HEK293 (cell line): ENCODE data around the gene CCT6B.

ENCODE experiments used
- CTCF ChIA-PET: fragments of 350-600 bp; formaldehyde crosslinking; extraction: SDS; loops from one replicate; lab custom pipeline; 2021; ENCODE audit warnings: antibody characterized with exemption; lab: Yijun Ruan, JAX
- POLR2A ChIA-PET: fragments of 300-600 bp; formaldehyde crosslinking; extraction: SDS; loops from one replicate; lab custom pipeline; 2020; ENCODE audit warnings: antibody characterized with exemption, inconsistent platforms; lab: Yijun Ruan, JAX
- H3K27ac ChIP-seq: fragments of 200-500 bp; sonication (Bioruptor generic); 2 replicates; pipeline ENCODE4 v1.5.1; 2014; ENCODE audit warnings: low read depth, low read length, control low read depth, inconsistent platforms; ENCODE audit errors: extremely low read depth
- H3K36me3 ChIP-seq, 2 experiments: fragments of 200-500 bp in 1 of 2; sonication (Bioruptor generic) in 1 of 2; 1 replicate in 1 of 2; 2 replicates in 1 of 2; pipeline ENCODE4 v1.5.1; 2014 to 2017; ENCODE audit warnings: inconsistent platforms in 2 of 2, low read length in 2 of 2; ENCODE audit not compliant: control insufficient read depth in 2 of 2, insufficient read depth in 1 of 2
- H3K4me1 ChIP-seq: fragments of 200-500 bp; sonication (Bioruptor generic); 2 replicates; pipeline ENCODE4 v1.5.1; 2014; ENCODE audit warnings: mild to moderate bottlenecking, low read length, inconsistent platforms; ENCODE audit not compliant: control insufficient read depth, insufficient read depth
- H3K4me3 ChIP-seq: 2 replicates; pipeline ENCODE4 v1.5.1; 2011; ENCODE audit warnings: low read depth, mild to moderate bottlenecking, control low read depth, low read length, moderate library complexity
- H3K9me3 ChIP-seq: fragments of 200-500 bp; sonication (Bioruptor generic); 2 replicates; pipeline ENCODE4 v1.5.1; 2014; ENCODE audit warnings: low read depth, low read length, inconsistent platforms; ENCODE audit not compliant: control insufficient read depth, insufficient read depth
- EGR2 ChIP-seq: fragments of 450-650 bp; formaldehyde crosslinking; IDR thresholded peaks from 2 replicates; pipeline ENCODE4 v1.5.1; 2016; ENCODE audit warnings: low read depth, missing biosample characterization, missing genetic modification characterization
- GLI2 ChIP-seq: fragments of 450-650 bp; formaldehyde crosslinking; IDR thresholded peaks from 2 replicates; pipeline ENCODE4; 2017; ENCODE audit warnings: missing biosample characterization, missing genetic modification characterization, low read depth, borderline replicate concordance
- RBAK ChIP-seq: fragments of 450-650 bp; formaldehyde crosslinking; IDR thresholded peaks from 2 replicates; pipeline ENCODE4 v1.5.1; 2016; ENCODE audit warnings: missing biosample characterization, missing genetic modification characterization
- SP7 ChIP-seq: fragments of 450-650 bp; formaldehyde crosslinking; IDR thresholded peaks from 2 replicates; pipeline ENCODE4 v1.5.1; 2016; ENCODE audit warnings: missing biosample characterization, missing genetic modification characterization
- WT1 ChIP-seq: fragments of 450-650 bp; formaldehyde crosslinking; IDR thresholded peaks from 2 replicates; pipeline ENCODE4 v1.5.1; 2016; ENCODE audit warnings: missing biosample characterization, missing genetic modification characterization
- ZFP41 ChIP-seq: fragments of 450-650 bp; formaldehyde crosslinking; IDR thresholded peaks from 2 replicates; pipeline ENCODE4 v1.5.1; 2016; ENCODE audit warnings: missing biosample characterization, missing genetic modification characterization, borderline replicate concordance
- ZIC2 ChIP-seq: fragments of 450-650 bp; formaldehyde crosslinking; IDR thresholded peaks from 2 replicates; pipeline ENCODE4 v1.5.1; 2016; ENCODE audit warnings: missing biosample characterization, missing genetic modification characterization
- ZNF112 ChIP-seq: fragments of 450-650 bp; formaldehyde crosslinking; IDR thresholded peaks from 2 replicates; pipeline ENCODE4 v1.5.0; 2017; ENCODE audit warnings: missing biosample characterization, missing genetic modification characterization
- ZNF121 ChIP-seq: fragments of 450-650 bp; formaldehyde crosslinking; IDR thresholded peaks from 2 replicates; pipeline ENCODE4 v1.5.1; 2016; ENCODE audit warnings: missing biosample characterization, missing genetic modification characterization
- ZNF133 ChIP-seq: fragments of 450-650 bp; formaldehyde crosslinking; IDR thresholded peaks from 2 replicates; pipeline ENCODE4 v1.5.1; 2016; ENCODE audit warnings: missing biosample characterization, missing genetic modification characterization
- ZNF140 ChIP-seq: fragments of 450-650 bp; formaldehyde crosslinking; IDR thresholded peaks from 2 replicates; pipeline ENCODE4 v1.5.1; 2016; ENCODE audit warnings: missing biosample characterization, missing genetic modification characterization
- ZNF214 ChIP-seq: fragments of 450-650 bp; formaldehyde crosslinking; IDR thresholded peaks from 2 replicates; pipeline ENCODE4 v1.5.1; 2017; ENCODE audit warnings: missing biosample characterization, mild to moderate bottlenecking, missing genetic modification characterization, borderline replicate concordance
- ZNF311 ChIP-seq: fragments of 450-650 bp; formaldehyde crosslinking; IDR thresholded peaks from 2 replicates; pipeline ENCODE4 v1.5.1; 2017; ENCODE audit warnings: missing biosample characterization, missing genetic modification characterization, borderline replicate concordance
- ZNF426 ChIP-seq: fragments of 450-650 bp; formaldehyde crosslinking; IDR thresholded peaks from 2 replicates; pipeline ENCODE4 v1.5.1; 2017; ENCODE audit warnings: missing biosample characterization, missing genetic modification characterization, mild to moderate bottlenecking, inconsistent platforms, moderate library complexity
- ZNF510 ChIP-seq: fragments of 450-650 bp; formaldehyde crosslinking; IDR thresholded peaks from 2 replicates; pipeline ENCODE4 v1.5.1; 2018; ENCODE audit warnings: mild to moderate bottlenecking, missing genetic modification characterization, missing biosample characterization; ENCODE audit not compliant: insufficient replicate concordance
- ZNF548 ChIP-seq: fragments of 450-650 bp; formaldehyde crosslinking; IDR thresholded peaks from 2 replicates; pipeline ENCODE4 v1.5.1; 2016; ENCODE audit warnings: missing biosample characterization, missing genetic modification characterization
- ZNF768 ChIP-seq: fragments of 450-650 bp; formaldehyde crosslinking; IDR thresholded peaks from 2 replicates; pipeline ENCODE4 v1.5.1; 2018; ENCODE audit warnings: missing biosample characterization, mild to moderate bottlenecking, missing genetic modification characterization
- ZNF777 ChIP-seq: fragments of 450-650 bp; formaldehyde crosslinking; IDR thresholded peaks from 2 replicates; pipeline ENCODE4 v1.5.1; 2017; ENCODE audit warnings: missing biosample characterization, missing genetic modification characterization, borderline replicate concordance
- ZNF792 ChIP-seq: fragments of 450-650 bp; formaldehyde crosslinking; IDR thresholded peaks from 2 replicates; pipeline ENCODE4 v1.5.1; 2016; ENCODE audit warnings: missing biosample characterization, missing genetic modification characterization
- ZNF843 ChIP-seq: fragments of 450-650 bp; formaldehyde crosslinking; IDR thresholded peaks from 2 replicates; pipeline ENCODE4 v1.5.1; 2016; ENCODE audit warnings: missing biosample characterization, missing genetic modification characterization
- TF ChIP-seq, protein P1 (sequence below): fragments of 450-650 bp; formaldehyde crosslinking; conservative IDR thresholded peaks from 2 replicates; pipeline ENCODE4 v1.5.1; 2016; ENCODE audit warnings: low read depth, missing biosample characterization, missing genetic modification characterization
- TF ChIP-seq, protein P2 (sequence below): fragments of 450-650 bp; formaldehyde crosslinking; IDR thresholded peaks from 2 replicates; pipeline ENCODE4 v1.5.1; 2017; ENCODE audit warnings: missing biosample characterization, missing genetic modification characterization
- TF ChIP-seq, protein P3 (sequence below): fragments of 450-650 bp; formaldehyde crosslinking; IDR thresholded peaks from 2 replicates; pipeline ENCODE4 v1.5.1; 2016; ENCODE audit warnings: missing biosample characterization, missing genetic modification characterization
- TF ChIP-seq, protein P4 (sequence below): fragments of 450-650 bp; formaldehyde crosslinking; IDR thresholded peaks from 2 replicates; pipeline ENCODE4 v1.5.1; 2016; ENCODE audit warnings: missing biosample characterization, missing genetic modification characterization

CCT6B gene

DNA sequence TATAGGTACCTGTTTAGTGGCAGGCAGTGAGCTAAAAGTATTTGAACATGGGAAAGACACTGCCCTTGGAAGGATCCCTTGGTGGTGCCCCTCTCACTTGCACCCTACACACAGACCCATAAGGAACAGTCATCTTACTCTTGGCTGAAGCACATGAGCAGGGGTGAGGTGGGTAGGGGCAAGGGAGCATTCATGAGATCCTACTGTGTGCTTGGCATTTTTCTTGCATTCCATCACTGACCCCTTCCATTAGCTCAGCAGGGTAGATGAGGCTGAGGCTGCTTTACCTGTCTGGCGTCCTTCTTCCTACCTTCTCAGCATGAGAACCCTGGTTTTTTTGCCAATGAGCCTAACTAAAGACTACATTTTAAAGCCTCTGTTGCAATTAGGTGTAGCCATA, 48.3 kb downstream of the CCT6B start:
- POLR2A ChIA-PET = no interaction called here

DNA sequence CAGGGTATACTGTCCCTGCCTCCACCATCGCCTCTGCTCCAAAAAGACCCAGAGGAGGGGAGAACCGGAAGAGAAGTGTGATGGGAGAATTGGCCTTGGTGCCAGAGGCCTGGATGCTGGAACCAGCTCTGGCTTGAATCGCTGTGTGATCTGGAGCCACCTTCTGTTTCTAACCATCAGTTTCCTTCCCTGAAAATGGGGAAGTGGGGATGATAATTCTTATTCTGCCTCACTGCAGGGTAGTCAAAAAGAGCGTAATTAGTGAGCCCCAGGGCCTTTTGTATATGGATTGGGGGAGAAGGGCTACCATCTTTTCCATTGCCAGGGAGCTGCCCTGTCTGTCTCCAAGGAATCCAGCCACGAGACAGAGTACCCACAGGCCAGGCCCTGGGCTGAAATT, 52.2 kb downstream of the CCT6B start:
- CTCF ChIA-PET = no interaction called here
- Histone ChIP-seq H3K4me1 (no peaks in the 10 kb centered on the region), H3K27ac (no peak overlapping the region), H3K36me3 (no peaks in the 10 kb centered on the region), H3K9me3 (no peaks in the 10 kb centered on the region), H3K4me3 (no peak overlapping the region)
- POLR2A ChIA-PET = no interaction called here
- no peak for TF ChIP-seq ZNF843 (tag by site-specific recombination)
- TF ChIP-seq RBAK = no peak
- TF ChIP-seq ZFP41 (tag by site-specific recombination) = no peak
- TF ChIP-seq ZNF214 (tag by site-specific recombination) = no peak
- no peak for TF ChIP-seq ZNF112 (tag by site-specific recombination)
- no peak for TF ChIP-seq ZNF140 (tag by site-specific recombination)
- TF ChIP-seq WT1 (tag by site-specific recombination) = no peak
- TF ChIP-seq, protein P1, sequence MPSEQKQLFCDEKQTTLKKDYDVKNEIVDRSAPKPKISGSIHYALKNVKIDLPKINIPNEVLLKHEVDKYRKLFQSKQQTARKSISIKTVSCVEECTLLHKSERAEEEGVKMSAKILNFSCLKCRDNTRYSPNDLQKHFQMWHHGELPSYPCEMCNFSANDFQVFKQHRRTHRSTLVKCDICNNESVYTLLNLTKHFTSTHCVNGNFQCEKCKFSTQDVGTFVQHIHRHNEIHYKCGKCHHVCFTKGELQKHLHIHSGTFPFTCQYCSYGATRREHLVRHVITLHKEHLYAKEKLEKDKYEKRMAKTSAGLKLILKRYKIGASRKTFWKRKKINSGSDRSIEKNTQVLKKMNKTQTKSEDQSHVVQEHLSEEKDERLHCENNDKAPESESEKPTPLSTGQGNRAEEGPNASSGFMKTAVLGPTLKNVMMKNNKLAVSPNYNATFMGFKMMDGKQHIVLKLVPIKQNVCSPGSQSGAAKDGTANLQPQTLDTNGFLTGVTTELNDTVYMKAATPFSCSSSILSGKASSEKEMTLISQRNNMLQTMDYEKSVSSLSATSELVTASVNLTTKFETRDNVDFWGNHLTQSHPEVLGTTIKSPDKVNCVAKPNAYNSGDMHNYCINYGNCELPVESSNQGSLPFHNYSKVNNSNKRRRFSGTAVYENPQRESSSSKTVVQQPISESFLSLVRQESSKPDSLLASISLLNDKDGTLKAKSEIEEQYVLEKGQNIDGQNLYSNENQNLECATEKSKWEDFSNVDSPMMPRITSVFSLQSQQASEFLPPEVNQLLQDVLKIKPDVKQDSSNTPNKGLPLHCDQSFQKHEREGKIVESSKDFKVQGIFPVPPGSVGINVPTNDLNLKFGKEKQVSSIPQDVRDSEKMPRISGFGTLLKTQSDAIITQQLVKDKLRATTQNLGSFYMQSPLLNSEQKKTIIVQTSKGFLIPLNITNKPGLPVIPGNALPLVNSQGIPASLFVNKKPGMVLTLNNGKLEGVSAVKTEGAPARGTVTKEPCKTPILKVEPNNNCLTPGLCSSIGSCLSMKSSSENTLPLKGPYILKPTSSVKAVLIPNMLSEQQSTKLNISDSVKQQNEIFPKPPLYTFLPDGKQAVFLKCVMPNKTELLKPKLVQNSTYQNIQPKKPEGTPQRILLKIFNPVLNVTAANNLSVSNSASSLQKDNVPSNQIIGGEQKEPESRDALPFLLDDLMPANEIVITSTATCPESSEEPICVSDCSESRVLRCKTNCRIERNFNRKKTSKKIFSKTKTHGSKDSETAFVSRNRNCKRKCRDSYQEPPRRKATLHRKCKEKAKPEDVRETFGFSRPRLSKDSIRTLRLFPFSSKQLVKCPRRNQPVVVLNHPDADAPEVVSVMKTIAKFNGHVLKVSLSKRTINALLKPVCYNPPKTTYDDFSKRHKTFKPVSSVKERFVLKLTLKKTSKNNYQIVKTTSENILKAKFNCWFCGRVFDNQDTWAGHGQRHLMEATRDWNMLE (tag by site-specific recombination) = no peak

More for the DNA sequence above, 48.3 kb downstream of the CCT6B start:
- H3K36me3 ChIP-seq = no peaks in the 10 kb centered on the region
- no peaks in the 10 kb centered on the region for H3K4me1 ChIP-seq
- CTCF ChIA-PET = no interaction called here
- H3K27ac ChIP-seq = no peak overlapping the region
- H3K4me3 ChIP-seq = no peak overlapping the region
- TF ChIP-seq, protein P2, sequence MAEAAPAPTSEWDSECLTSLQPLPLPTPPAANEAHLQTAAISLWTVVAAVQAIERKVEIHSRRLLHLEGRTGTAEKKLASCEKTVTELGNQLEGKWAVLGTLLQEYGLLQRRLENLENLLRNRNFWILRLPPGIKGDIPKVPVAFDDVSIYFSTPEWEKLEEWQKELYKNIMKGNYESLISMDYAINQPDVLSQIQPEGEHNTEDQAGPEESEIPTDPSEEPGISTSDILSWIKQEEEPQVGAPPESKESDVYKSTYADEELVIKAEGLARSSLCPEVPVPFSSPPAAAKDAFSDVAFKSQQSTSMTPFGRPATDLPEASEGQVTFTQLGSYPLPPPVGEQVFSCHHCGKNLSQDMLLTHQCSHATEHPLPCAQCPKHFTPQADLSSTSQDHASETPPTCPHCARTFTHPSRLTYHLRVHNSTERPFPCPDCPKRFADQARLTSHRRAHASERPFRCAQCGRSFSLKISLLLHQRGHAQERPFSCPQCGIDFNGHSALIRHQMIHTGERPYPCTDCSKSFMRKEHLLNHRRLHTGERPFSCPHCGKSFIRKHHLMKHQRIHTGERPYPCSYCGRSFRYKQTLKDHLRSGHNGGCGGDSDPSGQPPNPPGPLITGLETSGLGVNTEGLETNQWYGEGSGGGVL = no peak
- TF ChIP-seq, protein P3, sequence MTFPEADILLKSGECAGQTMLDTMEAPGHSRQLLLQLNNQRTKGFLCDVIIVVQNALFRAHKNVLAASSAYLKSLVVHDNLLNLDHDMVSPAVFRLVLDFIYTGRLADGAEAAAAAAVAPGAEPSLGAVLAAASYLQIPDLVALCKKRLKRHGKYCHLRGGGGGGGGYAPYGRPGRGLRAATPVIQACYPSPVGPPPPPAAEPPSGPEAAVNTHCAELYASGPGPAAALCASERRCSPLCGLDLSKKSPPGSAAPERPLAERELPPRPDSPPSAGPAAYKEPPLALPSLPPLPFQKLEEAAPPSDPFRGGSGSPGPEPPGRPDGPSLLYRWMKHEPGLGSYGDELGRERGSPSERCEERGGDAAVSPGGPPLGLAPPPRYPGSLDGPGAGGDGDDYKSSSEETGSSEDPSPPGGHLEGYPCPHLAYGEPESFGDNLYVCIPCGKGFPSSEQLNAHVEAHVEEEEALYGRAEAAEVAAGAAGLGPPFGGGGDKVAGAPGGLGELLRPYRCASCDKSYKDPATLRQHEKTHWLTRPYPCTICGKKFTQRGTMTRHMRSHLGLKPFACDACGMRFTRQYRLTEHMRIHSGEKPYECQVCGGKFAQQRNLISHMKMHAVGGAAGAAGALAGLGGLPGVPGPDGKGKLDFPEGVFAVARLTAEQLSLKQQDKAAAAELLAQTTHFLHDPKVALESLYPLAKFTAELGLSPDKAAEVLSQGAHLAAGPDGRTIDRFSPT = no peak
- TF ChIP-seq ZNF792 (tag by site-specific recombination) (no peak), ZNF112 (tag by site-specific recombination) (no peak), RBAK (no peak), ZNF548 (tag by site-specific recombination) (no peak), ZNF121 (tag by site-specific recombination) (no peak), ZNF311 (tag by site-specific recombination) (no peak), GLI2 (tag by site-specific recombination) (no peak), SP7 (tag by site-specific recombination) (no peak), ZIC2 (tag by site-specific recombination) (no peak), ZNF510 (tag by site-specific recombination) (no peak), ZNF768 (tag by site-specific recombination) (no peak), EGR2 (tag by site-specific recombination) (no peak), ZNF133 (tag by site-specific recombination) (no peak), ZNF777 (tag by site-specific recombination) (no peak), ZNF426 (tag by site-specific recombination) (no peak)
- TF ChIP-seq, protein P4, sequence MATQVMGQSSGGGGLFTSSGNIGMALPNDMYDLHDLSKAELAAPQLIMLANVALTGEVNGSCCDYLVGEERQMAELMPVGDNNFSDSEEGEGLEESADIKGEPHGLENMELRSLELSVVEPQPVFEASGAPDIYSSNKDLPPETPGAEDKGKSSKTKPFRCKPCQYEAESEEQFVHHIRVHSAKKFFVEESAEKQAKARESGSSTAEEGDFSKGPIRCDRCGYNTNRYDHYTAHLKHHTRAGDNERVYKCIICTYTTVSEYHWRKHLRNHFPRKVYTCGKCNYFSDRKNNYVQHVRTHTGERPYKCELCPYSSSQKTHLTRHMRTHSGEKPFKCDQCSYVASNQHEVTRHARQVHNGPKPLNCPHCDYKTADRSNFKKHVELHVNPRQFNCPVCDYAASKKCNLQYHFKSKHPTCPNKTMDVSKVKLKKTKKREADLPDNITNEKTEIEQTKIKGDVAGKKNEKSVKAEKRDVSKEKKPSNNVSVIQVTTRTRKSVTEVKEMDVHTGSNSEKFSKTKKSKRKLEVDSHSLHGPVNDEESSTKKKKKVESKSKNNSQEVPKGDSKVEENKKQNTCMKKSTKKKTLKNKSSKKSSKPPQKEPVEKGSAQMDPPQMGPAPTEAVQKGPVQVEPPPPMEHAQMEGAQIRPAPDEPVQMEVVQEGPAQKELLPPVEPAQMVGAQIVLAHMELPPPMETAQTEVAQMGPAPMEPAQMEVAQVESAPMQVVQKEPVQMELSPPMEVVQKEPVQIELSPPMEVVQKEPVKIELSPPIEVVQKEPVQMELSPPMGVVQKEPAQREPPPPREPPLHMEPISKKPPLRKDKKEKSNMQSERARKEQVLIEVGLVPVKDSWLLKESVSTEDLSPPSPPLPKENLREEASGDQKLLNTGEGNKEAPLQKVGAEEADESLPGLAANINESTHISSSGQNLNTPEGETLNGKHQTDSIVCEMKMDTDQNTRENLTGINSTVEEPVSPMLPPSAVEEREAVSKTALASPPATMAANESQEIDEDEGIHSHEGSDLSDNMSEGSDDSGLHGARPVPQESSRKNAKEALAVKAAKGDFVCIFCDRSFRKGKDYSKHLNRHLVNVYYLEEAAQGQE = no peak
- TF ChIP-seq, all 188 proteins: peak for 0
- H3K9me3 ChIP-seq = no peaks in the 10 kb centered on the region
